Activated naive CD4-positive, alpha-beta T cell treated with anti-CD3 and anti-CD28 coated beads, Interleukin-2, amount 50 U/mL, for 16 hours (primary cell): Measurements from ENCODE around the gene SLC39A7.
A peak's percentile ranks its signal among the peaks of the same experiment; 100 is the strongest.

Experiments used
- DNase-seq: peaks from one replicate; pipeline ENCODE4 v3.0.0-alpha.2; 2020

Gene SLC39A7

DNA sequence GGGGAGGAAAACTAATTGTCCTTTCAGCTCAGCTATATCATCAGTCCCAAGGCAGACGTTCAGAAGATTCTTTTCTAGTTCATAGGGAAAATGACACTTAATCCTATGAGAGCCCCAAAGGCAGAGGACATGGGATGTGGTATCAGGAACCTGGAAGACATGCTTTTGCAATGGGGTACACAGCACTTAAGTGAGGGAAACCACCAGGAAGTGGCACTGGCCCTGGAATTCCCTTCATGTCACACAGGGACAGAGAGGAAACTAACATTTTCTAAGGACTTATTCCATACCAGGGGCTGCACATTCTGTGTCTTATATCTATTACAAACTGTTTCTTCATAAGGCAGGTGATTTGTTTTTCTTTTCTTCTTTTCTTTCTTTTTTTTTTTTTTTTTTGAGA lies 42.8 kb downstream of the SLC39A7 start:
- no peak for DNase-seq

DNA sequence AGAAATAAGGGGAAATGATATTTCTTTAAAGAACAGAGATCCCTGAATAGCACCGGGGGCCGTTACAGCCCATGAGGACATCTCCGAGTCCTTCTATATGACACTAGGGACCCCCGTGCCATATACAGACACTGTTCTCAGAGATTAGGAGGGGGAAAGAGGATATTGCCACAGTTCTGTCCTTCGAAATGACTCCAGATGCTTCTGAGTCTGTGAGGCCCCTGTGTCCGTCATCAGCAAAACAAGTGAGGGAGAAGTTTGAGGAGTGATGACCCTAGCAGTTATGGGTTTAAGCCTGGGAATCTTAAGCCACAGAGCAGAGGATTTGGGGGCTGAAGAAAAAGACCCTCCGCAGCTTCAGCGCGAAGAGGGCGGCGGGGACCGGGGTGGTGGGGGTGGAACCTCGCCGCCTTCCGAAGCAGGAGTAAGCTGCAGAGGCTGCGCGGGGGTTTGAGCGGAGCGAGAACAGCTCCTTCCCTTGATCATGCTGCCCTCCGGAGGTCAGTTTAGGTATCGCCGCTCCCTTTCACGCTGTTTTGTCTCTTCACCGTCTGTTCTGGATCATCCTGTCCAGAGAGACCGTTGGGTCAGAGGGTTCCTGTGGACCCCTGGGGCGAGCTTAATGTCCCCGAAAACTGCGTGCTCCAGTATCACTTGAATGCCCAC lies 47.4 kb downstream of the SLC39A7 start:
- peak; percentile 92 for DNase-seq

DNA sequence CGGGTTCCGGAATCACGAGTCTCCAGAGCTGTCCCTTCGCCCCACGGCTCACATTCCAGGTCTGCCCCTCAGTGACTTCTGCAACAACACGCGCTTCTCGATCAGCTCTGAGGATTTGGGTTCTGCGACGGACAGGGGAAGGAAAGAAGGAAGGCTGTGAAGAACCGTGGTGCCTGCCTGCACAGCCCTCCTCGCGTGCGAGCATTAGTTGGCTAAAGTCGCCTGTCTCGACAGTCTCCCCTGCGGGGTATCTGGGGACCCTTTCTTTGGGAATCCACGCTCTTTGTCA lies 47.9 kb downstream of the SLC39A7 start:
- no peak for DNase-seq

DNA sequence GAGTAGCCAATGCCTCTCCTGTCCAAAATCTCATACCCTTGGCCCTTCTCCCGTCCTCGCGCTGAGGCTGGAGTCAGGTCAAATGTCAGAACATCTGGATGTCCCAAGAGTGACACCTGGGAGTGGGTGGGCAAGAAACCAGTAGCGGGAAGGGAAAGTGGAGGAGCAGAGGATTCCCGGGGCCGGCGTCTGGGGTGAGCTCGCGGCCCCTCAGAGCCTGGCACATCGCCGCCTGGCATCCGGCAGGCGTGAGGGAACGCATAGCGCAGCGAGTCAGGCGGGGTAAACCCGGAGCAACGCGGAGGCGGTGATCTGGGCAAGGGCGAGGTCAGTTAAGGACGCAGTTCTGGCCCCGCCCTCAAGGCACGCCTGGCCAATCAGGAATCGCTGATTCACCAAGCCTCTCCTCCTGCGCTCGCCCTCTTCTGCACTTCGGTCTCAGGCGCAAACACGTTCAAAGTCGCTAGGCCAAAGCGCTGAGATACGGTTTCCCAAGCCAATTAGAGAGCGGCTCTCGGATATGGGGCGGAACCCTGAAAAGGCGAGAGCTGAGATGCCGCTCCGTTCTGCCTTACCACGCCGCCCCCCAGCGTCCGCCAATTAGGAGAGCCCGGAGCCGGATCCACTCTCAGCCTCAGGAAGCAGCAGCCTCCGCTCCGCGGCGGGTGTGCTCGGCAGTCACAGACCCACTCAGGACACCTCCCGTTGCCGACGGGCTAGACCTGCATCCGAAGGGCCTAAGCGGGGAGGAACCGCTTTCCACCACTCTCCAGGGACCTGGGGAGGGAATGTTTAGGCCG lies 48.5 kb downstream of the SLC39A7 start:
- DNase-seq: peak; percentile 93

DNA sequence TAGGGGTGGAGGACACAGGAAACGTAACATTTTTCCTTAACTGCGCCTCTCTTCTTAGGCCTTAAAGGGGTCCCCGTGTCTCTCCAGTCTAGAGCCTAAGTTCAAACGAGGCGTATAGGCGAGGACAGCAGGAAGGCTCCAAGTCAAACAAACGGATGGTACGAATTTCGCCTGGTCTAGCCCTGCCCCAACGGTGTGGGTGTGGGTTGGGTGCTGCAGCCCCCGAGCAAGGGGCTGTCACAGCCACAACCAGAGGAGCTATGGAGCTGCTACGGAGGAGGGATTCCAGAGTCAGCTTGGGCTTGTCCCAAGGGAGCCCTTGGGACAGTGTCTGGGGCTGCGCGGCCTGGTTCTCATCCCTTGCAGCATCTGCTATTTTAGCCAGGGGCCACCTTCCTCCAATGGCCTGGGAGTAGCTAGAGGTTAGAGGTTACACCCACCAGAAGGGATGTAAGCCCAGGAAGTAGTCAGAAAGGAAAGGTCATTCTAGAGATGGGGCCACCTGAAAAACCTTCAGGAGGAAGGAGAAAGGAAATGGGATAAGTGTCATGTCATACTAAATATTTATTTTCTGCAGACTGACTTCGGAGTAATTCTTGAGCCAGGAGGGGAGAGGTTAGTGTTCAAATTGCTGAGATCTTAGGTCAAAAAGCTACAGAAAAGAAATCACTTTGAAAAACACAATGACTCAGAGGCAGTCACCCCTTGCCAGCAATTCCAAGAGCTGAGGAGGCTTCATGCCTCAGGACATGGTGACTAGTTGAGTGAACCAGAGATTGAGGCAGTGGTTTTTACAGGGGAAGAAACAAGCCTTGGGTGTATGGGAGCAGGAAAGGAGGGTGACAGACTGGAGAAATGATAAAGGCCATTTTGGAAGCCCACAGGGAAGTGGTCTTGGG lies 49.3 kb downstream of the SLC39A7 start:
- no peak for DNase-seq

DNA sequence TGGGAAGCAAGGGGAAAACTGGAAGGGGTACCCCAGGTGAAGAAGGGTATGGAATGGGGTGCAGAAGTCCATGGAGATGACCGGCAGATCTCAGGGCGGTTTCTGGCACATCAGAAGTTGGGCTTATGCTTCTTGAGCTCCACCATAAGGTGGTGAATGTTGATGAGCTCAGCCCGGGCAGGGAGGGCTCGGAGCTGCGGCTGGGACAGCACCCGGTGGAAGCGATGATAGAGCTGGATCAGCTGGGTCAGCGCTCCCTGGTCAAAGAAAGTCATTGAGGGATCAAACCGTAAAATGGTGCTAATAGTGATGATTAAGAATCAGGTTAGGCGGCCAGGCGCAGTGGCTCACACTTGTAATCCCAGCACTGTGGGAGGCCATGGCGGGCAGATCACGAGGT lies 50.1 kb downstream of the SLC39A7 start:
- DNase-seq: no peak

DNA sequence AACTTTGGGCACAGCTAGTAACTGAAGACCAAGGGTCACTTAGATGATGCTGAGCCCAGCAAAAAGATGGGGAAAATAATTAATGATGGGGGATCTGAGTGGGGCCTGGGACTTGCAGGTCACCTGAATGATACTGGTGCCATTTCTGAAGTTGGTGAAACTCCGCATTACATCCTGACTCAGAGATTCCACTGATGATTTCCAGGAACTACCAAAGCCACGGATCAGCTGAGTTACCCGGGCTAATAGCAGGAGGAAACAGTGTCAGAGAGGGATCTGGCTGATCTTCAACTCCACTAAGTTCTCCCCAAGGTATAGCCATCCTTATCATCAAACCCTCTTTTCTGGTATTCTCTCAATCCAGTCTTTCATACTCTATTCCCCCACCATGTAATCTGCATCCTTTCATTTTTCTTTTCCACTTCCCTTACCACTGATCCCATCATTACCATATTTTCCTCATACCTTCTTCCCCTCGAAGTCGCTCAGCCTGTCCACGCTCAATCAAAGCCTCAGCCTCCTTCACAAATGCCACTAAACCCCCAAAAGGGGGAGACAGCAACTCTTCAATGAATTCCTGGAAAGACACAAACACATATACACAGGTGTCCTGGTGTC lies 50.8 kb downstream of the SLC39A7 start:
- DNase-seq: no peak

DNA sequence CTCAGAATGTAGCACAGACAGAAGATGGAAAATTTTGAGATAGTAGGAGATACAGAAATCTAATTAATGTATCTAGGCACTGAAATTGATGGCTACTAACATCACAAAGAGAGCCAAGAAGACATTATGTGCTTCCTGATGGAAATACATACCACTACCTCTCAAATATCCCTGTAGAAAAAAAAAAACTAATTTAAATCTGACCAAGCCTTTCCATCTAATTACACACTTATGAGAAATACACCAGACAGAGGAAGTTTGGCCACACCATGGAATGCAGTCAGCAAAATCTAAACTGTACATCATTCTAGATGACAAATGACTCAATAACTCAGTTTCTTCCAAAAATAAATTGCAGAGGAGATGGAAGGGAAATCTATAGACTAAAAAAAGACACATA lies 52.1 kb downstream of the SLC39A7 start:
- no peak for DNase-seq
